HG03060 (cell line): Measurements from ENCODE around the gene KIT.

Source experiments
- ATAC-seq: cut with Tn5 transposase; IDR thresholded peaks from one replicate; pipeline ENCODE4 v1.9.1; 2021; ENCODE audit warnings: low read depth, moderate number of reproducible peaks; ENCODE audit not compliant: unreplicated experiment

Gene KIT

DNA sequence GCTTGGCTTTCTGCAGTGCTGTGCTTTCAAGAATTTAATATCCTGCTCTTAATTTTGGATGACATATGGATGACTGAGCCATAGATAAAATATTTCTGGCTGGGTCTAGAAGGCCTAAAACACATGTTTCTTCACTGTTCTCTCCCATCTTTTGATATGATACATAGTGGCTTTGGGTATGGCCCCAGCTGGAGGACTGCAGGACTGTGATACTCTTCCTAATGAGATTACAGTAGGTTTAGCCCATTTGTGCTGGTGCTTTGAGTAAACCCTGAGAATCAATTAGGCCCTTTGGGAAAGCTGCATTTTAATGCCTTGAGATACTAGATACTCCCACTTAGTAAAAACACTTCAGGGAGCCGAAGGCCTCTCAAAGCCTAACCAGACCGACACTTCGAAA lies 38.0 kb downstream of the KIT start:
- no peak for ATAC-seq

DNA sequence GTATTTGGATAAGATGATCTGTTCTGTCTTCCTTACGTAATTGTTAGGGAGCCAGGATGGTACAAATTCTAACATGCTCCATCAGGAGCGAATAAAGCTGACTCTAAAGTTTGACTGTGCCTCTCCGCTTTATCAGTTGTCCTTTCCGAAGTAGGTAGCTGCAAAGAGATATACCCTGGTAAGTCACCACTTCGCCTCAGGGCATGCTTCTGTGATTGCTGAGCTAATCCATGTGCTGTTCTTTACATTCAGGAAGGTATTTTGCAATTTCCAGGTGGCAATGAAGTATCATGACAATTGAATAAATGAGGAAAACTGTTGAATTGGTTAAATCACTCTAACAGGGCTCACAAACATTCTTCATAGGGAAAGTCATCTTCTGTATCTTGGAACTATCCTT lies 38.9 kb downstream of the KIT start:
- no peak for ATAC-seq

DNA sequence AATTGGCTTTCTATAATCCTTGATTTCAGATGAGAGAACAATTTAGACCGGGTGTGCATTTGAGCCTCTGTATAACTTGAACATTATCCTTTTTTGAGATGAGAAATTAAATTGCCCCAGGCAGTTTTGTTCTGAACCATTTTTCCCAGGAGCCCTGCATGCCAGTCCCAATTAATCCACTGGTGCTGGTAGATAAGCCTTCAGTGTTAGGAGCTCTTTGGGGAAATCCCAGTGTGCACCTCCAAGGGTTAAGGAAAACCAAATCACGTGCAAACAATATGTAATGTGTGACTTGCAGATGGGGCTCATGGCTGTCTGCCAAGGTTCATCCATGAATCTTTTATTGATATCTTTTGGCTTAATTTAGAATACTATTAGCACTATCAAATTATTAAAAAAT lies 43.2 kb downstream of the KIT start:
- no peak for ATAC-seq

DNA sequence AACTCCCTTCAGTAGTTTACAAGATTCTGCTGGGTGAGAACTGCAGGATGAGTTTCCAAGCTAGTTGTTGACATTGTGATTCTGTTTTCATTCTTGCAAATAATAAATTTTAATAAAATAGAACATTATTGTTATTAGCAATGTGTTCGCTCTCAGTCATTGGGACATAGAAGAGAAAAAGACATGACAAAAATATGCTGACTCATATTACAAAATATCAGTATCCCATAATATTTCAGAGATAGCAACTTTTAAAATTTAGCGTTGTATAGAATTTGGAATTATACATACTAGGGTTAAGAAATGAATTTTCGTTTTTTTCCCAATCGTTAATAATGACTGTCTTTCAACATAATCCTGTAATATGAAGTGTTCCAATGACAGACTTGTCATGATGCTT lies 45.4 kb downstream of the KIT start:
- no peak for ATAC-seq

DNA sequence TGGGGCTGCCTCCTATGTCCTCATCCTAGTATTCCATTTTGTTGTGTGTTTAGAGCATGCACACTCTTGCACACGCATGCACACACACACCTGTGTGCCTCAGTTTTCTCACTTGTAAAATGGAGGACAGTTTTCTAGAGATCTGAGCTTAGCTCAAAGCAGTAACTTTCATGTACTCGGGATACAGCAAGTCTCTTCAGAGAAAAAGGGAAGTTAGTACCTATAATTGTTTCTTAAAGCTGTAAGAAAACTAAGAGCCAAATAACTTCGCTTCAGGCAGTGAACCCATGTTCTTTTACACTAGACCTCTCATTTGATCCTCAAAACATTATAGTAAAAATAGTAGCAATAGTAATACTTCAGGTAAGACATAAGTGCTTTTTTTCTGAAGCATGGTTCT lies 49.6 kb downstream of the KIT start:
- no peak for ATAC-seq

DNA sequence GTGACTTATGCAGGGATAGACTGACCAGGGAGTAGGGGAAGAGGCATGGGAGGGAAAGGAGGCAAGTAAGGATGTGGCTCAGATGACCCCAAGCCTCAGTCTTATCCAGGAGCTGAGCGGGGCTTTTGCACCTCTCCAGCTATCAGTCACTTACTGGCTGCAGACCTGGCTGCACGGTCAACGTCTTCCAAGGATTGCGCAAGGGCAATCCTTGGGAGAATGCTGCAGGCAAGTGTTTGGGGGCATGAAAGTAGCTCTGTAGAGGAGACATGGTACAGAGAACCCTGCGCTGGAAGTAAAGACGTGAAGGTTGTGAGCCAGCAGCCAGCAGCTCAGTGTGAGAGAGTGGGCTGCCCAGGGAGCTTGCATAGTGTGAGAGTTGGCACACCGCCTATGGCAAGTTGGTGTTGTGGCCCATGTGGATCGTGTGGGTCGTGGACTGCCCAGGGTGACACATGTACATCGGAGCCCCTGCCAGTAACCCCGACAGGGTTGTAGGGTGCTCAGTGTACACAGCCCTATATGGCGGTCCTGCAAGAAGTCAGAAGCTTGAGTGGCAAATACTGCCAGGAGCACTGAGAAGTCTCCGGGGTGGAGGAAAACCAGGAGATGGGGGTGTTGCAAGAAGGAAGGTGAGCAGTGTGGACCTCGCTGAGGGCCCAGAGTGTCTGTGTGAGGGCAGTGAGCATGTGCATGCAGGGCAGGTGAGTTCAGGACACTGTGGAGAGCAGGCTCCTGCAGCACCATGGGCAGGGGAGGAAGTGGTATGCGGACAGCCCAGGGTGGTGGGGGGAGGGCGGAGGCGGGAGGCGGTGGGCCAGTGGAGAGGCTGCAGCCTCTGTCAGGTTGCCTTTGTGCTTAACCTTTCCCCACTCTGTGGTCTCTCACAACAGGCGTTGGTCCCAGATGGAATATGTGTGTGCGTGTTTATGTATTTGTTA lies 50.9 kb downstream of the KIT start:
- ATAC-seq, result no peak

DNA sequence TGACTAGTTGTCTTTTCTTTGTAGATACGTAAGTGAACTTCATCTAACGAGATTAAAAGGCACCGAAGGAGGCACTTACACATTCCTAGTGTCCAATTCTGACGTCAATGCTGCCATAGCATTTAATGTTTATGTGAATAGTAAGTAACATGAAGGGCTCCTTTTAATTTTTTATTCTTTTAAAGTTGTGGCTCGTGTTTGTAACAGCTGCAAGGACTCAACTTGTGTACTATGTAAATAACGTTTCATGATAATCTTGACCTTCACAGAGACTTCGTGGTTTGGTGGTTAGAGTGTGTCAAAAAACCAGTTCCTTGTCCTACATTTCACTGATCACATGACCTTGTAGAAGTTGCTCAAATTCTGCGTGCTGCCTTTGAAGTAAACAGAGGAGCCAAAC lies 51.6 kb downstream of the KIT start:
- no peak for ATAC-seq

DNA sequence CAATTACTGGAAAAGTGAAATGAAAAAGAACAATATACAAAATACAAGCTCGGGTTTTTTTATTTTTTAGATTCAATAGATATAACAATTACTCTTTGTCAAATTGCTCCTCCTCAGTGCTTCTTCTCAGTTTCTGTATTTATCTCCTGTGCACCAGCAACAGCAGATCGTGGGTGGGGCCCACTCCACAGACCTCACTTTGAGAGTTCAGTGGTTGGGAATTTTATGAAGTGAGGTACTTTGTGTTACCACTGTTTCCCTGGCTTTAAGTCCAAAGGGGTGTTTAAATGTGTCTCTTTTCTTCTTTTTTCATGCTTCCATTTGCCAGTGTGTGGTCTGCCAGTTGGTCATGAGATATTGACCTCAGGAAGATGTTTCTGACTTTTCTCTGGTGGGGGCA lies 54.4 kb downstream of the KIT start:
- no peak for ATAC-seq

DNA sequence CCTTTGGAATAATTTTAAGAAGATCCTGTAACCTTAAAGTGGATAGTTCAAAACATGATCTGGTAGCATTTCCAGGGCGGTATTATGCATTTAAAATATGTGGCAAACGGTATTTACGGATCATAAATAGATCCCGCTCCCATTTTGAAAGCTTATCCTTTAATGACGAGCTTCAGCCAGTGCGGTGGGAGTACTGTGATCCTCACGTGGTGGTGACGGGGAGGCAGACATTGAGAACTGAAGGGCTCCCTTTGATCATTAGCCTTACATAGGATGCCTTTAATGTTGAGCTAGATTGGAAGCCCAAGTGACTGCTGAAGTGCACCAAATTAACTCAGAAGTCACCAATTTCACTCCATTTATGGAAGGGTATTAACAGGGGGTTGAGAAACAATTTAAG lies 56.9 kb downstream of the KIT start:
- no peak for ATAC-seq

DNA sequence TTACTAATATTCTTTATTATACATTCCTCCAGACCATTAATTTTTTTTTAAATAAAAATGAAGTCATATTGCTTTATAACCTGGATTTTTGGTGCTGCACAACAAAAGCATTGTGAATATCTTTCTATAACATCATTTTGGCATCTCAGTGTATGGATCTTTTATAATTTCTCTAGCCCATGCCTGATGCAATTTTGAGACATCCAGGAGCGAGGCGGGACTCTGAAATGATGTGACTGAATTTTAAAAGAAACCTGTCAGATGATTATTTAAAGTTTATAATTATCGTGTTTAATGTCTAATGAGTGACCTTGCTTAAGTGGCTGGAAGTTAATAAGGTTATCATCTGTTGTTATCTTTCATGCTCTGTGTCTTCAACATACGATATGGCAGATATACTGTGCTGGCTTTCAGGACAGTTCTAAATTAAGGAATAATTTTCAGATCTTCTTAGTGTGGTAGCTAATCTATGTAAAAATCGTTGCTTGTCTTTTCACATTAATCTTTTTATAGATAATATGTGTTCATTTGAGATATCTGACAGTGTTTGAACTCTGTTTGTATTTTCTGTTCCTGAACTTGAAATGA lies 58.8 kb downstream of the KIT start:
- no peak for ATAC-seq

DNA sequence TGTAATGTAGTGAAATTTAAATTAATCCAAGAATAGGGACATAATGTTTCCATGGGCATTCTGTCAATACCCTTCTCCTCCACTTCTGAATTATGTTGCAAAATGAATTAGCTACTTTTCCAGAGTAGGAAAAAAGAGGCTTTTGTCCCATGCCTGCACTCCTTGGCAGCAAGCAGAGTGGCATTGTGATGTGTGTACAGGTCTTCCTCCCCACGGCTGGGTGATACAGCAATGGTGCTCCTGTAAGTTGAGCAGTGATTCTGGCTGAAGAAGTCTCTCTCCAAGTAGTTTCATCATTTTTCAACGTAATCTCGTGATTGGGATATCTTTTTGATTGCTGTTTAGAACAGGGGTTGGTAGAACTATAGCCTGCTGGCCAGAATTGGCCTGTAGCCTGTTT lies 59.9 kb downstream of the KIT start:
- ATAC-seq, result no peak

DNA sequence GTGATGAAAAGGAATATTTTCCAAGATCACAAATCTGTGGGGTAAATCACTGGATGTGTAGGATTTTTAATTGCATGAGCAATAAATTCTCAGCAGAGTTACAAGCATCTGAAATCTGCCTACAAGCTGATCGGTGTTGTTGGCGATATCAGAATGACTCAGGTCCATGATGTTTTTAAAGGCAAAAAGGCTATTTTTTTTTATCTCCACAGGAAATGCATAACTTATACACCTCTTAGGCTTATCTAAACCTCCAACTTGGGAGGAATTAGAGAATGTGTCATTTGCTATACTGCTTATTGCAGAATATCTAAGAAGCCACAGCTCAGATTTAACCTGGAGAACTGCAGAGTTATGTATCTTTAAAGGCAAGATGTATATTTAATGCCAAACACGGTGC lies 61.6 kb downstream of the KIT start:
- no peak for ATAC-seq

DNA sequence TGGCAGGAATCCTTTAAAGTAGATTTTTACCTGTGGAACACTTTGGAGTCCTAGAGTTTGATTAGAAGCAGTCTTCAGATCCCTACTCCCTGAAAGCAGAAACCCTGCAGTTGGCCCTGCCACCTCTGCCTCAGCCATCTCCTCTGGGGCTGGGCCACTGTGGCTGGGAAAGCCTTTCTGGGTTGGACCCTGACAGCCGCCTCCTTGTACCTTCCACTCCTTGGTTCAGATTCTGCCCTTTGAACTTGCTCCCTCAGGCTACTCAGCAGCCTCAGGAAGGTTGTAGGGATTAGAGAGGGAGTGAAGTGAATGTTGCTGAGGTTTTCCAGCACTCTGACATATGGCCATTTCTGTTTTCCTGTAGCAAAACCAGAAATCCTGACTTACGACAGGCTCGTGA lies 65.5 kb downstream of the KIT start:
- no peak for ATAC-seq

DNA sequence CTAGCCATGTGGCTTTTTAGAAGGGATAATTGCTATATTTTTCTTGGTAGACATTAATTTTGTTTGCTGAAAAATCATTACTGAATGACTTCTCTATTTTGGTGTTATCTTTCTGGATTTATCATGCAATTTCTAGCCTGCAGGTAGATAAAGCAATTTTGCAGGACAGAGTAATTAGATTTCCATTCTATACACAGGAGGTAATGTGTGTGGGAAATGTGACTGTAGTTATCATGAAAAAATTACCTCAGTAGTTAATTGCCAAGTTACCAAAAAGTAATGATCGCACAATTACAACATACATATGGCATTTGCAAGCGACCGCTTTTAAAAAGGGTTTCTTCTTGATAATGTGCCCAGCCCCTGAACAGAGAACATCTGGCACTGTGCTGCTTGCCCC lies 66.1 kb downstream of the KIT start:
- ATAC-seq, result no peak

DNA sequence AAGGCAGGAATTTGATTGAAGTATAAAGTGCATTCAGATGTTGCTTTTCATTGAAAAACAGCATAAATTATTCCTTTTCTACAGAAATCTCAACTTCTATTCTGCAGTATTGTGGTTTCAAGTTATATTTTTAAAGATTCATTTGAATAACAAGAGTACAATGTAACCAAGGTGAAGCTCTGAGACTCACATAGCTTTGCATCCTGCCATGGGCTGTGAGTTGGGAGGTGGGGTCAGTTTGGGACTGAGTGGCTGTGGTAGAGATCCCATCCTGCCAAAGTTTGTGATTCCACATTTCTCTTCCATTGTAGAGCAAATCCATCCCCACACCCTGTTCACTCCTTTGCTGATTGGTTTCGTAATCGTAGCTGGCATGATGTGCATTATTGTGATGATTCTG lies 69.2 kb downstream of the KIT start:
- no peak for ATAC-seq

DNA sequence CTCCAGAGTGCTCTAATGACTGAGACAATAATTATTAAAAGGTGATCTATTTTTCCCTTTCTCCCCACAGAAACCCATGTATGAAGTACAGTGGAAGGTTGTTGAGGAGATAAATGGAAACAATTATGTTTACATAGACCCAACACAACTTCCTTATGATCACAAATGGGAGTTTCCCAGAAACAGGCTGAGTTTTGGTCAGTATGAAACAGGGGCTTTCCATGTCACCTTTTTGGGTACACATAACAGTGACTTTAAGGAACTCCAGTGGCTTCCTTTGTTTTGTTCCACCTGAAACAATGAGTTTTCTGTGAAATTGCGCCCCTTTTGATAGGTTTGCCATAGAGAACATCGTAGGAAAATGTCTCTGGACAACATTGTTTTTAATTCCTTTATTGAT lies 69.6 kb downstream of the KIT start:
- ATAC-seq, result no peak

DNA sequence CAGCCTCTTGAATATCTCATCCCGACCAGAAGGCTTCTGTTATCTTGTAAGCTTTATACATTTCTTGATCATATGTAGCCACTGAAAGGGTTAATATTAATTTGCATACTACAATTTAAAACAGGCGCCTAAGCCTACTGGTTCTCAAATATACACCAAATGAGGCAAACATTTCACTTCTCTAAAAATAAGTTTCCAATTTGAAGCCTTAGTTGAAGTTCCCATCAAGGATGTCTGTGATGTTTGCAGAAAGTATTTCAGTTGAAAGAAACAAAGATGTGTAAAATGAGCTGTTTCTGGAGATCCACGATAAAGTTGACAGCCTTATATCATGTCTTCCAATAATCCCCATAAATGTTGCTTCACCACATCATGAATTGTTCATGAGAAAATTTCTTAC lies 70.6 kb downstream of the KIT start:
- ATAC-seq, result no peak

DNA sequence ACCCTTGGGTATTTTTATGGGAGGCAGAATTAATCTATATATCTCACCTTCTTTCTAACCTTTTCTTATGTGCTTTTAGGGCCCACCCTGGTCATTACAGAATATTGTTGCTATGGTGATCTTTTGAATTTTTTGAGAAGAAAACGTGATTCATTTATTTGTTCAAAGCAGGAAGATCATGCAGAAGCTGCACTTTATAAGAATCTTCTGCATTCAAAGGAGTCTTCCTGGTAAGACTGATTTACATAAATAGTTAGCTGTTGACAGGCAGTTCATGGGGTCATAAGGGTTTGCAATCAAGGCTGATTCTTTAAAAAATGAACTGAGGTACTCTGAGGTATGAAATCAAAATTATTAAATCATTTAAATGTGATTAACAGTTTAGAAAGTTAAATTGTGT lies 71.5 kb downstream of the KIT start:
- no peak for ATAC-seq

DNA sequence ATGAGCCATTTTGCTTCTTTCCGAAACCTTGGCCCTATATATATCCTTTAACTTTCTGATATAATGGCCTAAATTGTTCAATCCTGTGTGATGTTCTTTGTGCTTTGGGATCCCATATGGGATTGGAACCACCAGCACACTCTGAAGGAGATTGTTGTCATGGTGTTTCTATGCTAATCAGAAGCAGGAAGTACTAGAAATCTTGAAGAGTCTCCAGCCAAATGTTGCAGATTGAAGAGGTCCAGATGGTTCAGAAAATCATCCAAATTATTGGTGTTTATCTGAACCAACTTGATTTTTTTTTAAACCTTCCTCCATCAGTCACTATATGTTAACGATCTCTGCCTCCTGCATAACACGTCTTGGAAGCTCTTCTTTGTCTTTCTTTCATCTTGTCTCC lies 72.8 kb downstream of the KIT start:
- ATAC-seq, result no peak

DNA sequence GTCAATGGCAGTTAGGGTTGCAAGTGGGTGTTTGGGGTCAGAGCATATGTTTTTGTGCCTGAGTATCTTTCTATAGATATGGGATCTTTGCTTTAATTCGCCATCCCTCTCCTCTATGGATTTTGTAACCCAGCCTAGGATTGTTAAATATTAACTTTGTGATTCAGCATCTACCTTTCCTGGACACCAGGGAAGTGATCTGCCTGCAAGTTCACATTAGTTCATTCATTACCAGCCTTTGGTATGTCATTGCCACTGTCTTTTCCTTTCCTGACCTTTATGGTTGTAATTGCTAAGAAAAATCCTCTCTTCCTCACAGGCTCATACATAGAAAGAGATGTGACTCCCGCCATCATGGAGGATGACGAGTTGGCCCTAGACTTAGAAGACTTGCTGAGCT lies 73.8 kb downstream of the KIT start:
- ATAC-seq, result no peak

DNA sequence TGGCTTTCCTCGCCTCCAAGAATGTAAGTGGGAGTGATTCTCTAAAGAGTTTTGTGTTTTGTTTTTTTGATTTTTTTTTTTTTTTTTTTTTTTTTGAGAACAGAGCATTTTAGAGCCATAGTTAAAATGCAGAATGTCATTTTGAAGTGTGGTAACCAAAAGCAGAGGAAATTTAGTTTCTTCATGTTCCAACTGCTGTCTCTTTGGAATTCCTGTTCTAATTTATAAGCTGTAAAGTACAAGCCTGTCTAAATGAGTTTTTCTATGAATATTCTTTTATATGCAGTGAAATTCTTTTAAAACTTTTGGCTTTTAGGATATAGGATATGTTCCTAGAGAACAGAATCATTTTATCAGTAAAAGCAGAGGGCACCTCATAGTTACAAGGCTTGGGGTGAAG lies 74.2 kb downstream of the KIT start:
- no peak for ATAC-seq

DNA sequence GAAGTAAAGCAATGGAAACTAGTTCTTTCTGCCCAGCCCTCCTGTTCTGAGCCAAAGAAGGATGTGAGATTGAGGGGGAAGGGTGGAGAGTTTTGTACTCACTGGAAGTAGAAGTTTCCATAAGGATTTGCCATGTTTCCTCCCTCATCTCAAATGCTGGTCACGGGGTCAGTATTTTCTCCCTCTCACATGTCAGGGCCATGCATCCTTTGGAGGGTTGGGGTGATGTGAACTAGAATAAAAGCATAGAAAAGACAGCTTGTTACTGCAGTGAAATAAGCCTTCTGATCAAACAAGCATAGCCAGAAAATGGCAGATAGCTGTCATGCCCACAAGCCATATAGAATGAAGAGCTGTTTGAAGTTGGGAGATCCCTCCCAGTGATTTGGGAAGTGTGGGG lies 79.7 kb downstream of the KIT start:
- ATAC-seq, result no peak
